ENCODE data around the gene SLC47A2.

Gene SLC47A2

GRCh38 chr17:19747159-19747719, 30.9 kb upstream of the SLC47A2 start:
- no peak for DNase-seq

- DNase-seq = no peak
These were observed 30.1 kb upstream of the SLC47A2 start for GRCh38 chr17:19746517-19746916.

DNA sequence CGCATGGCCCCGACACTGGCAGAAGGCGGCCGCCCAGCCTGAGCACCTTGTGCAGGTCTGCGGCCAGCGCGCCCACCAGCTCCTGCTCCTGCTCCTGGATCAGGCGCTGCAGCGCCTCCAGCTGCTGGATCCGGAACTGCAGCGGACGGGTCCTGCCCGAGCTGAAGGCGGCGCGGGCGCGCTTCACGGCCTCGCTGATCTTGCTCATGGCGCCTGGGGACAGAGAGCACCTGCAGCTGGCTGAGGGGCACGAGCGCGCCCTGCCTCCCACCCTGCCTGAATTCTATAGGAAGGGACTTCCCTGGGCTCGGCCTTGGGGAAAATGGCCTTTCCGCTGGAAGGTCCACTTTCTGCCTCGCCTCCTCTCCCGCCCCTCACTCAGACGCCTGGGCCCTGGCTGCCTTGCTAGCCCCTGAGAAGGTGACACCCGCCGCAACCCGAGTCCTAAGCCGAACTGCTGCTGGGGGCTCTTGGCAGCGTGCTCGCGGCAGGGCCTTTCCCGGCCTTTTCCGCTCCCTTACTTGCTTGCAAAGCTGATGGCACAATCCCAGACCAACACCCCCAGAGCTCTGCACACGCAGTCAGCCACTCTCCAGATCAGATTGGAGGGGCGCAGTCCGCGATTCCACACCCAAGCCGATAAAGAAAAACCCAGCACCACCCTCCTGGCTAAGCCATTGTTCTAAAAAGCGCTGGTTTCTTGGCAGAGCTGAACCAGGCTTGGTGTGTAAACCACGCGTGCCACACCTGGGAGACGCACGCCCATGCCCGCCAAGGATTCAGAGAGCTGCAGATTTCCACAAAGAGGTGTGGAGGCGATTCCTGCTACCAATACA, 28.8 kb upstream of the SLC47A2 start:
- DNase-seq = peak; percentile 87

GRCh38 chr17:19744492-19744891, 28.1 kb upstream of the SLC47A2 start:
- DNase-seq = no peak

DNA sequence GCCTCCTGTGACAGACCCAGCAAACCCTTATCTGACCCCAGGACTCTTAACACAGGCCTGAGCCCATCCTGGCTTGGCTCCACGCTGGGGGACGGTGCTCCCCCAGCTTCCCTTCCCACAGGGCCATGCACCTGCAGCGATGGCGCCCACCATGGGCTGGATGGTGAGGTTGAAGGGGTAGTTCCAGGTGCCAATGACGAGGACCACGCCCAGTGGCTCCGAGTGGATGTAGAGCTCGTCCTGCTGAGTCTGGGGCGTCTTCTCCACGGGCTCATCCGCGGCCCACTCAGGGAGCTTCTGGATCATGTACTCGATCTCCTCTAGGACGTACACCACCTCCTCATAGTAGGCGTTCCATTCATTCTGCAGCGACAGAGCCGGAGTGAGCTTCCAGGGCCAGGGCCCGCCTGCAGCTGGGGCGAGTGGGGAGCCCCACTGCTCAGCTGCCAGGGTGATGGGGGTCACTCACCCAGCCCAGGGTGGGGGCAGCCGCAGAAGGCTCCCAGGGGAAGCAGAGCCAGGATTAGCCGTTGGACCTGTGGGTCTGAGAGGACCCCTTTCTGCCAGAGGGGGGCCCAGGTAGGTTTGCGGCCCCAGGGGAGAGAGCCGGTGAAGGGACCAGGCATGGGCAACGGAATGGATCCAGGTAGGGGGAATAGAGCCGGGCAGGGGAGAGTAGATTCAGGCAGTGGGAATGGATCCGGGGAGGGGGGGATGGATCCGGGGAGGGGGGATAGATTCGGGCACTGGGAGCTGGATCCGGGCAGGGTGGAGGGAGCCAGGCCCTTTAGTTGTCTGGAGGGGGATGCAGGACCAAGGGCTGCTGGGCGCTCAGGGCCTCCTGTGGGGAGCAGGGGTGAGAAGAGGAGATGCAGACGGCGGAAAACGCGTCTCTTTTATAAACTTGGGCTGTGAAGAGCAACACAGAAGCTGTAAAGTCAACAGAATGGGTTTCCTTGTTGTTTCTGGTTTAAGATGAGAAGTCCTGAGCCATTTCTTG, 27.0 kb upstream of the SLC47A2 start:
- no peak for DNase-seq

GRCh38 chr17:19742495-19742894, 26.1 kb upstream of the SLC47A2 start:
- no peak for DNase-seq

DNA sequence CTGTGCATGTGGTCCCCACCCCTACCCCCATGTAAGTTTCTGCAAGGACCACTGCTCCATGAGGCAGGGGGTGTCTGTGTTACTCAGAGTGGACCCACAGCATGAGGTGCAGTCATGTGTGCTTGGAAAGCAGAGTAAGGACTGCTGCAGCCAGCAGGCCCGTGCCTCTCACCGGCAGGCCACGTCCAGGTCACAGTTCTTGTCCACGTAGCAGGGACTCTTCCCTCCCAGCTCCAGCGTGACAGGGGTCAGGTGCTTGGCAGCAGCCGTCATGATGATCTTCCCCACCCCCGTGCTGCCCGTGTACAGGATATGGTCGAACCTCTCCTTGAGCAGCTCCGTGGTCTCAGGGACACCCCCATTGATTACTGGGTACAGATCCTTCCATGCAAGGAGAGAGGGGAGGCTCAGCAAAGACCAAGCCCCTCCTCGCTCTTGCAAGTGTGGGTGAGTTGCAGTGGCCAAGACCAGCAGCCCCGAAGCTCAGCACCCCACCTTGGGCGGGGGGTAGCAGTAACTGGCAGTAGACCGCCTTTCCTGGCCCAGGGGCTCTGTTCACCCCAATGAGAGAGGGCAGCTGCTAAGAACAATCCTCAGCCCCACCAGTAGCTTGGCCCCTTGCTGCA, 25.6 kb upstream of the SLC47A2 start:
- no peak for DNase-seq

GRCh38 chr17:19740933-19741332, 24.5 kb upstream of the SLC47A2 start:
- DNase-seq = no peak

DNA sequence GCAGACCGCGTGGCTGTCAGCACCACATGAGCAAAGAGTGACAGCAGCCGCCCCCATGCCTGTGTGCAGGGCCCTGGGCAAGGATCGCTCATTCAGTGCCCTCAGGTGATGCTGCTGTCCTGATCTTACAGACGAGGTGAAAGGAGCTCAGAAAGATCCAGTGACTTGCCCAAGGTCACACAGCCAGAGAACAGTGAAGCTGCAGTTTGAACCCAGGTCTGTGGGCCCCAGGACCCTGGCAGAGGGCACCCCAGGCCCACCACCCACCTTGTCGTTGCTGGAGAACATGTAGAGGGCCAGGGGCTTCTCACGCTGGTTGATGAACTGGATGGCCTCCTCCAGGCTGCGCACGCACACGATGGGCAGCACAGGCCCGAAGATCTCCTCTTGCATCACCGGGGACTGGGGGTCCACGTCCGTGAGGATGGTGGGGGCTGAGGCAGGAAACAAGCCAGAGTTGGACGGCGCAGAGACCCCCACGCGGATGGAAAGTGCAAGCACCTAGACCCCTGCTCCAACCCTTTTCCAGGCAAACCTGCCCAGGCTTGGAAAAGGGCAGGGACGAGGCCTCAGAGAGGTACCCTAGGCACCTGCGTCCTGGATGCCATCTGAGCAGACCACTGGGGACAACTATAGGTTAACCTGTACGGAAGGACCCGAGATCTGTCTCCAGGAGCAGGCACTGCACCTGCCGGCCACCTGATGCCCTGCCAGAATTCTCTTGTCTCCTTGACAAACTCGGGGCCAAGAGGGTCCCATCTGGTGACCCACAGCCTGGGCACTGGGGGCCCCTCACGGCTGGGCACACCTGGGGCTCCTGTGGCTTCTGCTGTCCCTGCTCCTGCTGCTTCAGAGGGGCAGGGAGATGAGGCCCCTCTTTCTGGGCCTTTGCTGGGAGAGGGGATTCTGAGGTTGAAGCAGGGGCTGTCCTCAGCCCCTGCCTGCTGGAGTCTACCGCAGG, 23.1 kb upstream of the SLC47A2 start:
- no peak for DNase-seq

GRCh38 chr17:19738757-19739156, 22.4 kb upstream of the SLC47A2 start:
- no peak for DNase-seq

- DNase-seq = no peak
These were observed 21.7 kb upstream of the SLC47A2 start for GRCh38 chr17:19738073-19738449.

- DNase-seq = no peak
These were observed 21.1 kb upstream of the SLC47A2 start for GRCh38 chr17:19737305-19738072.

GRCh38 chr17:19736071-19736470, 19.7 kb upstream of the SLC47A2 start:
- no peak for DNase-seq

DNA sequence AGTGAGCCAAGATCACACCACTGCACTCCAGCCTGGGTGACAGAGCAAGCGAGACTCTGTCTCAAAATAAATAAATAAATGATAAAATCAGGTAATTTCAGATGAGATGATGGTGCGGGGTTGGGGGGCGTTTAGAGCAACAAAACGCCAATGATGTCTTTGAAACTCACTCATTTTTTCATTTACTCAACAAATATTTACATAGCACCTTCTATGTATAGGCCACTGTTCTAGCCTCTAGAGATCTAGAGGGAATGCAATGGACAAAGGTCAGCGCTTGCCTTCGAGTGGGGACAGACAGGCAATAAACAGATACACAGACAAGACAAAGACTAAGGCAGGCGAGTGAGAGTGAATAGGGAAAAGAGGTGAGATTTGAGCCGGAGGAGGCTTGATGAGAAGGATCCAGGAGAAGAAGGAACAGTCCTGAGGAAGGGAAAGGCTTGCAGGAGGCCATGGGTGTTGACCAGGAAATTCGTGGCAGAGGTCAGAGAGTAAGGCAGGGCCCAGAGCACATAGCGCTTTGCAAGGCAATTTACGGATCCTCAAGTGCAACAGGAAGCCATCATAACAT, 17.7 kb upstream of the SLC47A2 start:
- no peak for DNase-seq

DNA sequence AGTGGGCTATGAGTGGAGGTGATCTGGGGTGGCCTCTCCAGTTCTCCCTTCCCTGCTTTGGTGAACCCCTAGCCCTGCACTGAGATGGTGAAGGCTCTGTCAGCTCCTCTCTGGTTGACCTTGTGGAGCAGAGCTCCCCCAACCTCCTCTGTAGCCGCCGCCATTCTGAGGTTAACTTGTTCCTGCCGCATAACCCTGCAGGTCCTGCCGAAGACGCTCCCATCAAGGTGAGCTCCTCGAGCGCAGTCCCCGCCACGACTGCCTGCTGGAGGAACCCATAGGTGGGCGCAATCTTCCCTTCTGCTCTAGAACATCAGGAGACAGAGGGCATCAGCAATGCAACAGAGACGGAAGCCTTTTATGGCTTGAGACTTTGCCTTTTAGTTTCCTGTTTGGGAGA, 15.2 kb upstream of the SLC47A2 start:
- DNase-seq = no peak

DNA sequence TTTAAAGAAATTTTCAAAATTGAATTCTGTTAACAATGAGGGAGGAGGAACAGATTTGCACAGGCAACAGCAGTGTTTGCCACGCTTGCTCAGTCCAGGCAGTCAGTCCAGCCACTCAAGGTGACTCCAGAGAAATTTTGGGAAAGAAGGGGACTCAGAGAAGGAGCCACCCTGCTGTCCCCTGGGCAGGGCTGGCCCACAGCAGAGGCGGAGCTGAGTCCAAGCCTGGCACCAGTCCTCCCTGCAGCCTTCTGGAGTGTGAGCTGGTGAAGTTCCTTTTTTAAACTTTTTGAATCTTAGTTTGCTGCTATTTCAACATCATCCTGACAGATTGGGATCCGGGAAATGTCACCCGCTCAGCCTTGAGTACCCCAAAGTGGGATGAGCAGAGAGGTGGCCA, 14.5 kb upstream of the SLC47A2 start:
- no peak for DNase-seq

- DNase-seq = no peak
These were observed 13.5 kb upstream of the SLC47A2 start for GRCh38 chr17:19729900-19730299.

DNA sequence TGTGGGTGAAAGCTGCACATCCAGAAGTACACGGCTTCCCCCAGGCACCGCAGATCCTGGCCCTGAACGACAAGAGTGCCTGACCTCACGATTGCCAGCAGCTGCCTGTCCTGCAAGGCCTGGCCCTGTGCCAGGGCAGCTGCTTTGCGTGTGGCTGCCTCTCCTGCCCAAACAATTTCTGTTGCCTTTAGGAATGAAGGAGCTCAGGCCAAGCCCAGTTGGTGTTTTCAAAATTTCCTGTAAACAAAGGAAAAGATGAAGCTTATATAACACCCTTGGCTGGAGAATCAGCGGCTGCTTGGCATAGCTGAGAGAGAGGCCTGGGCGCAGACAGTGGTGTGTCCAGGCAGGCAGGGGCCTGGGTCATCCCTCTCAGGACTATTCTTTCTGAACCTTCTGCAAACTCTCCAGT, 11.7 kb upstream of the SLC47A2 start:
- peak; percentile 90 for DNase-seq

GRCh38 chr17:19727501-19728078, 11.2 kb upstream of the SLC47A2 start:
- no peak for DNase-seq

All from NCI-H510A (cell line).